Natural killer cell treated with Interleukin-12 subunit alpha and Interleukin-12 subunit beta and Interleukin-15 and Interleukin-18, amount 100 ng/mL, for 72 hours (primary cell): ENCODE data around the gene TSC22D2. TPM values are rescaled to one million over a fixed set of nuclear protein-coding genes. Genes with fewer than 3 reads are reported as not detected.
A peak's percentile ranks its signal among the peaks of the same experiment; 100 is the strongest.

Source experiments
- ATAC-seq, 2 donors: fragments of 150-1000 bp; cut with Tn5 transposase in 1 of 2; sonication (Bioruptor Pico), chemical (Tn5 transposase) in 1 of 2; 2 replicates each; pipeline ENCODE4 v1.10.0; 2021
- DNase-seq: peaks from one replicate; pipeline ENCODE4 v3.0.0; 2022; ENCODE audit warnings: low spot score
- H3K27ac Mint-ChIP-seq, 2 donors: 1 replicate in 1 of 2; 2 replicates in 1 of 2; pipeline ENCODE4 v1.8.0; 2022; ENCODE audit warnings: mixed read lengths in 2 of 2, mild to moderate bottlenecking in 1 of 2, moderate library complexity in 1 of 2
- H3K27me3 Mint-ChIP-seq, 2 donors: 1 replicate in 1 of 2; 2 replicates in 1 of 2; pipeline ENCODE4 v1.8.0; 2022; ENCODE audit warnings: mixed read lengths in 2 of 2
- H3K36me3 Mint-ChIP-seq: one replicate; pipeline ENCODE4 v1.8.0; 2022; ENCODE audit warnings: mixed read lengths
- H3K4me1 Mint-ChIP-seq, 2 donors: 1 replicate in 1 of 2; 2 replicates in 1 of 2; pipeline ENCODE4 v1.8.0; 2022; ENCODE audit warnings: low read depth in 2 of 2, mixed read lengths in 2 of 2, mild to moderate bottlenecking in 1 of 2
- H3K4me3 Mint-ChIP-seq: one replicate; pipeline ENCODE4 v1.8.0; 2022; ENCODE audit warnings: mixed read lengths
- H3K9me3 Mint-ChIP-seq: 2 replicates; pipeline ENCODE4 v1.8.0; 2022; ENCODE audit warnings: mixed read lengths
- total RNA-seq, 2 donors: library from RNA; stranded (reverse); gene quantifications; one replicate each; pipeline ENCODE4 v1.2.3, GENCODE V29; 2022

TSC22D2 gene
- total RNA-seq, 2 donors from 2014 or later: 18.7 to 23.7 TPM

DNA sequence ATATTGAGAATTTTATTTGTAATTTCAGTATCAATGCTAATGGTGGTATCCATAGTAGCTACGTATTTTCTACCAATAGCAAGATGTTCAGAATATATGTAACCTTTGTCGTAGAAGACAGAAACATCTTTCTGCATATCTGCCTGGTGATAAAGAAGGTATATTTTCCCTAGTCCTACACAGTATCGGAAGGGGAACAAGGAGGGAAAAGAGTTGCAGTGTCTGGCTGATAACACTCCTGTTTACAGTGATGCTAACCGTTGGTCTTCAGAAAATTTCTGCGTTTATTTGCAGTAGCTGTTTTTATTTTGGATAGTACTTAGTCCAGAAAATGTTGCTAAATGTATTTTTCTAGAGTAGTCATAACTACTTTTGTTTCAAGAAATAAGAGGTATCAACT is 25.2 kb downstream of the TSC22D2 start:
- Mint-ChIP-seq H3K9me3 (no peaks in the 10 kb centered on the region), H3K27me3 (no peaks in the 10 kb centered on the region), H3K4me3 (no peak overlapping the region), H3K4me1 (peaks cover 13 to 19% of the 10 kb centered on the region in 2 donors), H3K27ac (no peak overlapping the region), H3K36me3 (no peaks in the 10 kb centered on the region)
- ATAC-seq (no peak), DNase-seq (no peak)

DNA sequence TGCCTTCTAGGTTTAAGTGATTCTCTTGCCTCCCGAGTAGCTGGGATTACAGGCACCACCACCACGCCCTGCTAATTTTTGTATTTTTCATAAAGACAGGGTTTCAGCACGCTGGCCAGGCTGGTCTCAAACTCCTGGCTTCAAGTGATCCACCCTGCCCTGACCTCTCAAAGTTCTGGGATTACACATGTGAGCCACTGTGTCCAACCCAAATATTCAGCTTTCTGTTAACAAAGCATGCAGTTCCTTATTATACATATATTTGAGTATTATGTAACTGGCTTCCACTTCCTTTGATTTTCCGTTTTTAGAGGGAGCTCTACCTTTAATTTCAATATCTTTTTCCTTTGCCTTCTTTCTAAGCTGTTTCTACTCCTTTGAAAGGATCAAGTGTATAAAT is 26.1 kb downstream of the TSC22D2 start:
- H3K36me3 Mint-ChIP-seq: no peaks in the 10 kb centered on the region
- H3K4me1 Mint-ChIP-seq: peaks cover 8 to 16% of the 10 kb centered on the region in 2 donors
- H3K9me3 Mint-ChIP-seq: no peaks in the 10 kb centered on the region
- no peak overlapping the region for H3K4me3 Mint-ChIP-seq
- DNase-seq (no peak), ATAC-seq (no peak)
- H3K27ac Mint-ChIP-seq: no peak overlapping the region
- H3K27me3 Mint-ChIP-seq: no peaks in the 10 kb centered on the region

DNA sequence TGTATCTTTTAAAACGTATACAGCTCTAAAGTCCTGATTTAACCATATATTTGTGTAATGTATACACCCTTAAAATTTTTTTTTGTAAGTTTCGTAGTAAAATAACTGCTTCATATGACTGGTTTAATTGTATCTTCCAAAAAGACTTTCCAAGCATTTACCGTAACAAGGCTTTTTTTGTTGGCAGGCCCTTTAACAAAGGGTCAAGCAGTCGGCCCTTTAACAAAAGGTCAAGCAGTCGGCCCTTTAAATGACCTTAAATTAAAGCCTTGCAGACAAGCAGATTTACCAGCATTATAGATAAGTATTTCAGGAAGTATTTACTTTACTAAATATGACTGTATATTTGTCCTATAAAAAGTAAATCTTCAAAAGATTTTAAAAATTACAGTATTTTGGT is 28.1 kb downstream of the TSC22D2 start:
- H3K27me3 Mint-ChIP-seq: no peaks in the 10 kb centered on the region
- H3K9me3 Mint-ChIP-seq: no peaks in the 10 kb centered on the region
- no peak overlapping the region for H3K27ac Mint-ChIP-seq
- DNase-seq (no peak), ATAC-seq (no peak)
- H3K4me1 Mint-ChIP-seq: peaks cover 4 to 11% of the 10 kb centered on the region in 2 donors
- peaks cover 4% of the 10 kb centered on the region for H3K36me3 Mint-ChIP-seq
- H3K4me3 Mint-ChIP-seq: no peak overlapping the region

DNA sequence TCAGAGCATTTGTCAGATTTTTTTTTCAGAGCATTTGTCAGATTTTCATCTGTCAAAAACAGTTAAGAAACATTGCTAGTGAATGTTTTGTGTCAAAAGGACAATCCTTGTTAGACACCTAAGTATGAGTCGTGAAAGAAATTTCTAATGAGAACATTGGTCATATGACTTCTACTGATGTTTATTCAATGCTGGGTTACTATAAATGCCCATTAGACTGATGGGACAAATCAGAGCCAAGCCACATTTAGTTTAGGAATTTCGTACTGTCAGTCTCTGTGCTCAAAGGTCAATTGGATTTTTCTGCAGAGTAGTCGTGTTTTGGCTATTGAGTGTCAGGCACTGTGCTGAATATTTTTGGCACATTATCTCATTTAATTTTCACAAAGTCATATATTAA is 31.6 kb downstream of the TSC22D2 start:
- peaks cover 9% of the 10 kb centered on the region for H3K36me3 Mint-ChIP-seq
- peaks cover 11 to 16% of the 10 kb centered on the region in 2 donors for H3K4me1 Mint-ChIP-seq
- no peaks in the 10 kb centered on the region for H3K9me3 Mint-ChIP-seq
- ATAC-seq: no peak
- H3K4me3 Mint-ChIP-seq: no peak overlapping the region
- DNase-seq: no peak
- no peaks in the 10 kb centered on the region for H3K27me3 Mint-ChIP-seq
- no peak overlapping the region for H3K27ac Mint-ChIP-seq

DNA sequence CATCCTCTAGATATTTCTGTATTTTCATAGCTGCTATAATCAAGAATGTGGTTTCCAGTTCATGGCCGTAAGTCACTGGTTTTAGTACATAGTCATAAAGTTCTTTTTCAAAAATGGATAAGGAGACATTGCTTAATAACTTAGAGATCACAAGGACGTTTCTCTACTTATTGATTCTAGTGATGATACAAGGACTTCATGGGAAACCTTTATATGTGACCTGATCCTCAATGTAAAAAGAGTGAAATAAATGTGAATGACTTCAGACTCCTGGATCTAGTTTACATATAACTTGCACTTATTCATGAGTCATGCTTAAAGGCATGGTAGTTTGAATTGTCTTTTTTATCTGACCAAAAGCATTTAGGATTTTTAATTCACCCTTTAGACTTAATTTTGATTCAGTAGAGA is 35.2 kb downstream of the TSC22D2 start:
- Mint-ChIP-seq H3K27me3 (no peaks in the 10 kb centered on the region), H3K36me3 (peaks cover 9% of the 10 kb centered on the region), H3K9me3 (no peaks in the 10 kb centered on the region), H3K4me3 (no peak overlapping the region), H3K27ac (no peak overlapping the region), H3K4me1 (peaks cover 21 to 22% of the 10 kb centered on the region in 2 donors)
- no peak for DNase-seq
- no peak for ATAC-seq

DNA sequence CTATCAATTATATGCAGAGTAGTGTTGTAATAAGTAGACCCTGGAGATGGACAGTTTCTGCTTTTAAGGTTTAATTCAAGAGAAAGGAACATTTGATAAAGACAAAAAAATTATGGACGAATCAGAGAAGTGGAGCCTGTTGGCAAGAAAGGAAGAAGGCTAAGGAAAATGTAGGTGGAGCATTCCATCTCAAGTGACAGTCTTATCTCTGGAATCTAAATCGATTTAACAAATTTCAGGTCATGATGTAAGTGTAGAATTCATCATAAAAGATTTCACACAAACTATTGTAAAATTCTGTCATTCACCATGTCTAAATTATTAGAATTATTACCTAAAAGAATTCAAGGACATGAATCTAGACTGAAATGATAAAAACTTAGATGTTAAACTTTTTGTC is 36.3 kb downstream of the TSC22D2 start:
- Mint-ChIP-seq H3K27me3 (no peaks in the 10 kb centered on the region), H3K4me3 (no peak overlapping the region), H3K27ac (no peak overlapping the region), H3K36me3 (peaks cover 9% of the 10 kb centered on the region), H3K4me1 (peaks cover 25 to 26% of the 10 kb centered on the region in 2 donors), H3K9me3 (no peaks in the 10 kb centered on the region)
- ATAC-seq: no peak
- no peak for DNase-seq

DNA sequence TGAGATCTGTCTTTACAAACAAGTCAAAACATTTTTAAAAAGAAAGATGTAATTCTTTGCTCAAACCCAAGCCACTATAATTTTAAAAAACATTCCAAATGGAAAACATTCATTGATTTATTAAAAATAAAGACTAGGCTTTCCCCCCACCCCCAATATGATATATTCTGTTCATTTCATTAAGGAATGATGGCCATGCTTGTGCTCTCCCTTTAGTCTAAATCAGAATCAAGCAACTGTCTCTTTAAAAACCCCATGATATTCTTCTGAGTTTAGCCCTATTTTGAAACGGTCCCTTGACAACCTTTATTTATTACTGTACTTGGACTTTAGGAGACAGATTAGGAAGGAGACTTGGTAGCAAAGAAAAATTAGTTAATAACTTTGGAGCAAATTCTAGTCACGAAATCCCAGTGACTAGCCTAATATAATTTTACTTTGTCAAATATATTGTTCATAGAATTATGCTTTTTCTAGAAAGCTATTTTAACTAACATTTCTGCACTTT is 38.4 kb downstream of the TSC22D2 start:
- Mint-ChIP-seq H3K4me1 (peaks cover 22 to 30% of the 10 kb centered on the region in 2 donors), H3K9me3 (no peaks in the 10 kb centered on the region), H3K4me3 (no peak overlapping the region), H3K27me3 (no peaks in the 10 kb centered on the region), H3K27ac (no peak overlapping the region), H3K36me3 (peaks cover 5% of the 10 kb centered on the region)
- ATAC-seq: no peak
- no peak for DNase-seq

DNA sequence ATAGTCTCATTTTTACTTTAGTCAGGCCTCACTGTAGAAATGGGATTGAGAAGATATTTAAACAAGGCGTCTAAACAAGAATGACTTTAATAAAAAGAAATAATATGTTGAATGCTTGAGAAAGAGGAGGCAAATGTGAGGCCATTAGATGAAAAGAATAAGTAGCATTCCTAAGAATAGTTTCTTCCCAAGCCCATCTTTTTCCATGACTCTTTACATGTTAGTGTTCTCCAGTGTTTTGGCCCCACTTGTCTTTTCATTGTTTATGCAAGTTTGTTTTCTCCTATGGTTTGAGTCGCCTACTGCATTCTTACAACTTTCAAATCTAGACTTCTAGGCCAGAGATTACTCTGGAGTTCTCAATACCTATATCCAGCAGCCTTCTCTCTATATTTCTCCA is 39.0 kb downstream of the TSC22D2 start:
- H3K4me3 Mint-ChIP-seq: no peak overlapping the region
- peaks cover 1% of the 10 kb centered on the region for H3K36me3 Mint-ChIP-seq
- no peak overlapping the region for H3K27ac Mint-ChIP-seq
- no peak for ATAC-seq
- peaks cover 19 to 26% of the 10 kb centered on the region in 2 donors for H3K4me1 Mint-ChIP-seq
- DNase-seq: no peak
- no peaks in the 10 kb centered on the region for H3K9me3 Mint-ChIP-seq
- H3K27me3 Mint-ChIP-seq: no peaks in the 10 kb centered on the region

DNA sequence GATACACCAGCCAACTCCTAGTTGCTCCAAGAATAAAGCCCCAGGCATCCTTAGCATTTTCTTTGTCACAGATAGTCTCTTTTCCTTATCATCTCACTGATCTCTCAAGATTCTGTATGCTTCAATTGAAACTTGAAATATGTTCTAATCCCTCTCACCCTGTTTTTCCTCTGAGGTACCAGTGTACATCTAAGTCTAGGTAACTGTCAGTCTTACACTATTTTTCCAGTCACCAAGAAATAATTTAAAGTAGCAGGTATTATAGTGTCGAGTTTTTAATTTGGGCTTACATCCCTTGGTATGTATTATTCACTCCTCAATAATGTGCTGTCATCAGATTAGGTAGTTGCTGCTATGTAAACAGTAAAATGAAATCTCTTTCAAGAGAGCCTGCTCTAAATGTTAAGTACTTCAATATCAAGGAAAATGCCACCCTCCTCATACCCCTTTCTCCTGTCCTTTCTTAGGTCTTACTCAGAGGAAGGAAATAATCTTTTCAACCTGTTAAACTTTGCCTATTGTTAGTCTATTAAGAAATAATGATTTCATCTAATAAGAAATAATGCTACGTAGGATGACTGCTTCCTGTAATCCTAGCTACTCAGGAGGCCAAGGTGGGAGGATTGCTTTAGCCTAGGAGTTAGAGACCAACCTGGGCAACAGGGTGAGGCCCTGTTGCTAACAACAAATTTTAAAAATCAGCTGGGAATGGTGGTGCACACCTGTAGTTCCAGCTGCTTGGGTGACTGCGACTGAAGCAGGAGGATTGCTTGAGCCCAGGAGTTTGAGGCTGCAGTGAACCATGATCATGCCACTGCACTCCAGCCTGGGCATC is 39.8 kb downstream of the TSC22D2 start:
- DNase-seq: no peak
- Mint-ChIP-seq H3K4me3 (no peak overlapping the region), H3K27ac (peak overlapping the region in 1 of 2 donors; percentile 3), H3K36me3 (no peaks in the 10 kb centered on the region), H3K27me3 (no peaks in the 10 kb centered on the region), H3K9me3 (no peaks in the 10 kb centered on the region), H3K4me1 (peaks cover 19 to 24% of the 10 kb centered on the region in 2 donors)
- ATAC-seq: no peak

DNA sequence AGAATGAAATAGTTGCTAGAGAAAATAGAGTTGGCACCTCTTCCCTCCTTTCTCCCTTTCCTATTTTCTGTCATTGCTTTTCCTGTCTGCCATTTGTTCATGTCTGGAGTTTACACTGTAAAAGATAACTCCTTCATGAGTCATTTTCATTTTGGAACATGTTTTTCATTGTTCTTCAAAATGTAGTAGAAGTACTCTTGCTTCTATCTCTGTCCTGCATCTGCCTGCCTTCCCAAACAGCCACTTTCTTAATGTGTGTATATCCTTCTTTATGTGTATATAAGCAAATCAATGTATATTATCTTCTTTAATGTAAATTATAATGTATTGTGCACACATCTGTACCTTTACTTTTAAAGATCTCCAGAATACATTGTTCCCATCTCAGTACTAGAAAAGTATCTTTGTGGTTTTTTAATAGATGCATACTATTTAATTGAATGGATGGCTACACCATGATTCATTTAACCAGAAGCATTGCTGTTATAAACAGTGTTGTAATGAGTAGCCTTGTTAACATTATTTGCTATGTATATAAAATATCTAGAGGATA is 41.1 kb downstream of the TSC22D2 start:
- DNase-seq: no peak
- H3K9me3 Mint-ChIP-seq: no peaks in the 10 kb centered on the region
- no peaks in the 10 kb centered on the region for H3K27me3 Mint-ChIP-seq
- no peak overlapping the region for H3K4me3 Mint-ChIP-seq
- H3K36me3 Mint-ChIP-seq: no peaks in the 10 kb centered on the region
- H3K4me1 Mint-ChIP-seq: peaks cover 15 to 24% of the 10 kb centered on the region in 2 donors
- ATAC-seq: no peak
- peak overlapping the region in 1 of 2 donors; percentile 5 for H3K27ac Mint-ChIP-seq

DNA sequence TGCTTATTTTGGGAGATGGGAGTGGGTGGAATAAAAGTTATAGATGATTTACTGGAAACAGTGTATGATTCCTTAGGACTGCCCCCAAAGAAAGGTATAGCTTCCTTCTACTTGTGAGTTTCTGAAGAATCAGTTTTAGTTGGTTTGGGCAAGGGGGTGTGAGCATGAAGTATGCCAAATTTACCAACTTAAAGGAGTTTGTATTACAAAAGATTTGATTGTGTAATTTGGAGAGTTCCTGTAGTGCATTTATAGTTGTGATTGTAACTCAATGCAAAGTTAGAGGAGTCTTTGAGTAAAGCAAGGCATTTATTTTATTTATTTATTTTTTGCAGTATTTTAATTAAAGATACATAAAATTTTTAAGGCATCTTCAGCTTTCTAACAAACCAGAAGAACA is 42.8 kb downstream of the TSC22D2 start:
- H3K4me3 Mint-ChIP-seq: no peak overlapping the region
- peaks cover 13 to 24% of the 10 kb centered on the region in 2 donors for H3K4me1 Mint-ChIP-seq

DNA sequence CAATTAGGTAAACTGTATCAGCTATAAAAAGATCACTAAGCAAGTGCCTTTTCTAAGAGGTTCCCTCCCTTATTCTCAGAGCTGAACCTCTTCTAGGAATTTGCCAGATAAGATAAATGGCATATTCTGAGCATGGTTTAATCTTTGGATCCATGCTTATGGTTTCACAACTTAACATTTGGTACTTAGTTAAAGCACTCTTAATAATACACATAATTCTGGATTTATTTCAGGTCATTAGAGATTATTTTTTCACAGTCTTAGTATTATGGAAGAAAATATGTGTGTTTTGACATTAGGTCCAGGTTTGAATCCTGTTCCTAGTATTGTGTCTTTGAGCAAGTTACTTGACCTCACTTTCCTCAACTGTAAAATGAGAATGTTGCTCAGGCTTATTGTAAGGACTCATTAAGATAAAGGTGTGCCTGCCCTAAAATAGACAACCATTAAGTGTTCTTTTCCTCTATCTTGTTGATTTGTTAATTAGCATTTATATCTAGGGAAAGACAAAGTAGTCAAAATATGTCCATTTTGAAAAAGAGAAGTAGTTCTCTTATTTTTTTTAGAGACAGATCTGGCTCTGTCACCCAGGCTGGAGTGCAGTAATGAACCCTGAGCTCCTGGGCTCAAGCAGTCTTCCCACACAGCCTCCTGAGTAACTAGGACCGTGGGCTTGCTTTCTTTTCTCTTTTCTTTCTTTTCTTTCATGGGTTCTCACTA is 43.4 kb downstream of the TSC22D2 start:
- H3K36me3 Mint-ChIP-seq: no peaks in the 10 kb centered on the region
- H3K4me3 Mint-ChIP-seq: no peak overlapping the region
- no peak for DNase-seq
- H3K9me3 Mint-ChIP-seq: no peaks in the 10 kb centered on the region
- H3K27ac Mint-ChIP-seq: no peak overlapping the region
- ATAC-seq: no peak
- no peaks in the 10 kb centered on the region for H3K27me3 Mint-ChIP-seq
- peaks cover 13 to 24% of the 10 kb centered on the region in 2 donors for H3K4me1 Mint-ChIP-seq

More for the DNA sequence above, 42.8 kb downstream of the TSC22D2 start:
- ATAC-seq (no peak), DNase-seq (no peak)
- Mint-ChIP-seq H3K9me3 (no peaks in the 10 kb centered on the region), H3K27me3 (no peaks in the 10 kb centered on the region), H3K27ac (peak overlapping the region in 1 of 2 donors; percentile 24), H3K36me3 (no peaks in the 10 kb centered on the region)

DNA sequence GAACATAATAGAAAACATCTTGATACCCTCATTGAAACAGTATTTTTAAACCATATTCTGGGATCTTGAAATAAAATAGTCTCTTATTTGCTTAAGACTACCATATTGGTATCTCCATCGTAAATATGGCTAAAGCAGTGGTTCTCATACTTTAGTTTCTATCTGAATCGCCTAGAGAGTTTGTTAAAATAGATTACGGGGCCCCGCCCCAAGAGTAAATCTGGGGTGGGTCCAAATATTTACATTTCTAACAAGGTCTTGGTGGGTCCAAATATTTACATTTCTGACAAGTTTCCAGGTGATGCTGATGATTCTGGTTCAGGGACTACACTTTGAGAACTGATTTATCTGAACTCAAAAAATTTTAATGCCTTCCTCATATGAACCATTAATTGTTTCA is 45.3 kb downstream of the TSC22D2 start:
- H3K4me3 Mint-ChIP-seq: no peak overlapping the region
- peaks cover 7 to 13% of the 10 kb centered on the region in 2 donors for H3K4me1 Mint-ChIP-seq
- no peaks in the 10 kb centered on the region for H3K9me3 Mint-ChIP-seq
- H3K27me3 Mint-ChIP-seq: no peaks in the 10 kb centered on the region
- peaks cover 1% of the 10 kb centered on the region for H3K36me3 Mint-ChIP-seq
- DNase-seq: no peak
- no peak for ATAC-seq
- H3K27ac Mint-ChIP-seq: no peak overlapping the region

DNA sequence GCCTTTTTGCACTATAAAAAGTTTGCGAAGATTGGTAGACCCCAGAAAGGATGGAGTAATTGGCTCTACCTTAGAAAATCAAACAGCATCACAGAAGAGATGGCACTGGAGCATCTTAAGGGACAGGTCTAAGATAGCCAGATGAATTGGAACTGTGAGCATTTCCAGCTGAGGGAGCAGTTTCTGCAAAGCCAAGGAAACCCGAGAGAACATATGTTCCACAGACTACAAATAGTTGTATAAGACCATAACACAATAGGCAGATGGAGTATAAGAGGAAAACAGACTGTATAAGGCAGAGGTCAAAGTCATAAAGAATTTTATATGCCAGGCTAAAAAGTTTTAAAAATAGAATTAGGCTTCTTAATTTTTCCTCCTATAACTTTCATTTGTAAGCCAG is 46.0 kb downstream of the TSC22D2 start:
- Mint-ChIP-seq H3K4me1 (peaks cover 8 to 11% of the 10 kb centered on the region in 2 donors), H3K27me3 (no peaks in the 10 kb centered on the region), H3K4me3 (no peak overlapping the region), H3K27ac (no peak overlapping the region), H3K36me3 (peaks cover 6% of the 10 kb centered on the region), H3K9me3 (no peaks in the 10 kb centered on the region)
- DNase-seq (no peak), ATAC-seq (no peak)
